Neuronal stem cell (in vitro differentiated cells): Measurements from ENCODE around the gene RTN4.

Source experiments
- DNase-seq: peaks from one replicate; pipeline ENCODE4 v3.0.0-alpha.2; 2013; ENCODE audit warnings: low spot score
- H2AFZ ChIP-seq: one replicate; pipeline ENCODE4 v1.6.1; 2013; ENCODE audit warnings: mild to moderate bottlenecking, low read length, inconsistent platforms
- H2AK5ac ChIP-seq: 2 replicates; pipeline ENCODE4 v1.6.1; 2013; ENCODE audit warnings: low read depth, mild to moderate bottlenecking, inconsistent platforms, low read length, moderate library complexity, mixed read lengths
- H2BK120ac ChIP-seq: 2 replicates; pipeline ENCODE4 v1.6.1; 2013; ENCODE audit warnings: low read depth, mild to moderate bottlenecking, inconsistent platforms, low read length, moderate library complexity, mixed read lengths
- H2BK12ac ChIP-seq: one replicate; pipeline ENCODE4 v1.6.1; 2013; ENCODE audit warnings: low read length, inconsistent platforms
- H2BK15ac ChIP-seq: 2 replicates; pipeline ENCODE4 v1.6.1; 2013; ENCODE audit warnings: mild to moderate bottlenecking, low read length, inconsistent platforms, mixed read lengths
- H2BK5ac ChIP-seq: one replicate; pipeline ENCODE4 v1.6.1; 2013; ENCODE audit warnings: inconsistent platforms, mild to moderate bottlenecking, low read length, moderate library complexity
- H3K14ac ChIP-seq: one replicate; pipeline ENCODE4 v1.6.1; 2013; ENCODE audit warnings: low read length, inconsistent platforms
- H3K18ac ChIP-seq: 2 replicates; pipeline ENCODE4 v1.6.1; 2013; ENCODE audit warnings: low read length, inconsistent platforms
- H3K23ac ChIP-seq: 2 replicates; pipeline ENCODE4 v1.6.1; 2013; ENCODE audit warnings: low read depth, mild to moderate bottlenecking, mixed read lengths, low read length, inconsistent platforms; ENCODE audit not compliant: poor library complexity
- H3K27ac ChIP-seq: replicated peaks from 3 replicates; pipeline ENCODE4 v1.5.1; 2013; ENCODE audit warnings: low read length, inconsistent platforms
- H3K27me3 ChIP-seq, 3 experiments: 2 replicates each; pipeline ENCODE4 v1.6.1; 2013; ENCODE audit warnings: low read length in 3 of 3, mild to moderate bottlenecking in 2 of 3, inconsistent platforms in 1 of 3, low read depth in 1 of 3, mixed read lengths in 1 of 3, moderate library complexity in 1 of 3; ENCODE audit not compliant: control insufficient read depth in 3 of 3, insufficient read depth in 3 of 3
- H3K36me3 ChIP-seq, 2 donors: replicated peaks in 1 of 2; 2 replicates each; pipeline ENCODE4 v1.6.1; 2013; ENCODE audit warnings: low read length in 2 of 2; ENCODE audit not compliant: control insufficient read depth in 2 of 2, insufficient read depth in 2 of 2
- H3K4ac ChIP-seq: 2 replicates; pipeline ENCODE4 v1.6.1; 2013; ENCODE audit warnings: inconsistent platforms, mild to moderate bottlenecking, low read length, moderate library complexity
- H3K4me1 ChIP-seq, 2 donors: 1 replicate in 1 of 2; 2 replicates in 1 of 2; pipeline ENCODE4 v1.6.1; 2013; ENCODE audit warnings: low read length in 2 of 2, low read depth in 1 of 2; ENCODE audit not compliant: control insufficient read depth in 2 of 2, insufficient read depth in 1 of 2
- H3K4me2 ChIP-seq: one replicate; pipeline ENCODE4 v1.6.1; 2013; ENCODE audit warnings: mild to moderate bottlenecking, low read length, inconsistent platforms; ENCODE audit not compliant: insufficient read depth, poor library complexity, severe bottlenecking
- H3K4me3 ChIP-seq, 2 donors: 2 replicates each; pipeline ENCODE4 v1.5.1; 2013; ENCODE audit warnings: low read length in 2 of 2, mild to moderate bottlenecking in 2 of 2, inconsistent platforms in 1 of 2, moderate library complexity in 1 of 2
- H3K79me1 ChIP-seq: one replicate; pipeline ENCODE4 v1.6.1; 2013; ENCODE audit warnings: low read depth, mild to moderate bottlenecking, inconsistent platforms, low read length, moderate library complexity
- H3K9ac ChIP-seq: one replicate; pipeline ENCODE4 v1.6.1; 2013; ENCODE audit warnings: mild to moderate bottlenecking, low read depth, low read length, inconsistent platforms; ENCODE audit not compliant: poor library complexity
- H3K9me3 ChIP-seq, 2 donors: replicated peaks in 1 of 2; 2 replicates each; pipeline versions ENCODE3 to v1.6.1; 2013; ENCODE audit warnings: low read length in 2 of 2, mild to moderate bottlenecking in 2 of 2, inconsistent platforms in 1 of 2, low read depth in 1 of 2, mixed read lengths in 1 of 2, moderate library complexity in 1 of 2; ENCODE audit not compliant: control insufficient read depth in 2 of 2, insufficient read depth in 1 of 2
- H4K8ac ChIP-seq: one replicate; pipeline ENCODE4 v1.6.1; 2013; ENCODE audit warnings: low read depth, mild to moderate bottlenecking, inconsistent platforms, low read length, moderate library complexity
- H4K91ac ChIP-seq: one replicate; pipeline ENCODE4 v1.6.1; 2013; ENCODE audit warnings: low read length, low read depth, mild to moderate bottlenecking, inconsistent platforms; ENCODE audit not compliant: poor library complexity
- WGBS, 2 donors: extraction: QIAGEN DNeasy Blood & Tissue Kit; methylation state at CpG; one replicate each; pipeline ENCODE4 v1.1.7; 2013; ENCODE audit warnings: missing lambda C conversion rate in 2 of 2, mixed read lengths in 1 of 2; ENCODE audit not compliant: insufficient read length in 2 of 2, insufficient replicate concordance in 1 of 2; ENCODE audit errors: extremely low coverage in 2 of 2; 5-methylcytosine and 5-hydroxymethylcytosine counted together

RTN4 gene

DNA sequence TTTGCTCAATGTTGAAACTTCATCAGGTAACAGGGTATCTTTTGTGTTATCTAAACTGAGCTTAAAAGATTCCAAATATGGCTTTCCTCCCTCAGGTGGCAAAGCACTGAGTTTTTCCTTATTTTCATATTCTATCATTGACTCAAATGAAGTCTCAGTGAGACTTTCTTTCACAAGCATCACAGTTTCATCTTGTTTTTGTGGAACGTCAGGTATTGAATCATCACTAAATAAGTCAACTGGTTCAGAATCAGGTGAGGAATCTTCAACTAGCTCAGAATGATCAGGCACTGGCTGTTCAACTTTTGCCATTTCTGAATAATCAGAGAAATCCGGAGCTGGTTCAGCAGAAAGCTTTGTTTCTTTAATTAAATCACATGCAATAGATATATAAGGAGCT, 24.6 kb downstream of the RTN4 start:
- no peak overlapping the region for H4K8ac ChIP-seq
- H3K27ac ChIP-seq = no peak overlapping the region
- H2BK12ac ChIP-seq = no peak overlapping the region
- H2BK15ac ChIP-seq = no peak overlapping the region
- H3K9ac ChIP-seq = no peak overlapping the region
- no peaks in the 10 kb centered on the region for H3K27me3 ChIP-seq
- H3K4me1 ChIP-seq = no peaks in the 10 kb centered on the region
- no peak overlapping the region for H3K18ac ChIP-seq
- no peak for DNase-seq
- no peak overlapping the region for H2BK120ac ChIP-seq
- peaks cover 0 to 84% of the 10 kb centered on the region in 2 donors for H3K36me3 ChIP-seq
- no peak overlapping the region for H2AFZ ChIP-seq
- H3K23ac ChIP-seq = no peak overlapping the region
- peaks cover 0 to 27% of the 10 kb centered on the region in 2 donors for H3K9me3 ChIP-seq
- H2BK5ac ChIP-seq = no peak overlapping the region
- no peak overlapping the region for H2AK5ac ChIP-seq
- no peak overlapping the region for H3K4me3 ChIP-seq
- no peak overlapping the region for H4K91ac ChIP-seq
- H3K4me2 ChIP-seq = no peak overlapping the region
- H3K79me1 ChIP-seq = peaks cover 5% of the 10 kb centered on the region
- no CpG with 5 or more reads among the region's 2 CpGs for WGBS, 2 donors
- no peak overlapping the region for H3K4ac ChIP-seq
- no peak overlapping the region for H3K14ac ChIP-seq

- H3K27ac ChIP-seq = no peak overlapping the region
- no CpG with 5 or more reads among the region's 2 CpGs for WGBS, 2 donors
- peaks cover 5% of the 10 kb centered on the region for H3K79me1 ChIP-seq
These were observed 25.2 kb downstream of the RTN4 start for GRCh38 chr2:55025082-55025481.

GRCh38 chr2:55022476-55022875, 27.8 kb downstream of the RTN4 start:
- no peak overlapping the region for H4K91ac ChIP-seq
- no peak overlapping the region for H3K27ac ChIP-seq
- H2AK5ac ChIP-seq = no peak overlapping the region
- no peak overlapping the region for H4K8ac ChIP-seq
- no peak overlapping the region for H3K4me3 ChIP-seq
- H3K4me2 ChIP-seq = no peak overlapping the region
- H3K14ac ChIP-seq = no peak overlapping the region
- peaks cover 2% of the 10 kb centered on the region for H3K79me1 ChIP-seq
- H3K9ac ChIP-seq = no peak overlapping the region
- no peak overlapping the region for H2BK15ac ChIP-seq
- no peak overlapping the region for H3K4ac ChIP-seq
- no peak overlapping the region for H2BK12ac ChIP-seq
- no peak overlapping the region for H3K18ac ChIP-seq
- no peak overlapping the region for H2AFZ ChIP-seq
- H3K9me3 ChIP-seq = peaks cover 0 to 36% of the 10 kb centered on the region in 2 donors
- no peak for DNase-seq
- no peak overlapping the region for H2BK5ac ChIP-seq
- H3K4me1 ChIP-seq = no peaks in the 10 kb centered on the region
- H3K27me3 ChIP-seq = no peaks in the 10 kb centered on the region
- H3K23ac ChIP-seq = no peak overlapping the region
- H2BK120ac ChIP-seq = no peak overlapping the region
- peaks cover 0 to 99% of the 10 kb centered on the region in 2 donors for H3K36me3 ChIP-seq
- no CpG with 5 or more reads among the region's 3 CpGs for WGBS, 2 donors

More at GRCh38 chr2:55025082-55025481, 25.2 kb downstream of the RTN4 start:
- no peak overlapping the region for H2BK5ac ChIP-seq
- no peak overlapping the region for H3K14ac ChIP-seq
- H3K4me2 ChIP-seq = no peak overlapping the region
- H3K27me3 ChIP-seq = no peaks in the 10 kb centered on the region
- no peak overlapping the region for H2AFZ ChIP-seq
- H3K9ac ChIP-seq = no peak overlapping the region
- no peak overlapping the region for H4K8ac ChIP-seq
- H2BK15ac ChIP-seq = no peak overlapping the region
- no peak overlapping the region for H3K23ac ChIP-seq
- H3K4me1 ChIP-seq = no peaks in the 10 kb centered on the region
- no peak overlapping the region for H3K18ac ChIP-seq
- no peak overlapping the region for H3K4me3 ChIP-seq
- no peak overlapping the region for H2BK12ac ChIP-seq
- H2BK120ac ChIP-seq = no peak overlapping the region
- DNase-seq = no peak
- H4K91ac ChIP-seq = no peak overlapping the region
- H3K4ac ChIP-seq = no peak overlapping the region
- H3K36me3 ChIP-seq = peaks cover 0 to 89% of the 10 kb centered on the region in 2 donors
- peaks cover 0 to 30% of the 10 kb centered on the region in 2 donors for H3K9me3 ChIP-seq
- H2AK5ac ChIP-seq = no peak overlapping the region

DNA sequence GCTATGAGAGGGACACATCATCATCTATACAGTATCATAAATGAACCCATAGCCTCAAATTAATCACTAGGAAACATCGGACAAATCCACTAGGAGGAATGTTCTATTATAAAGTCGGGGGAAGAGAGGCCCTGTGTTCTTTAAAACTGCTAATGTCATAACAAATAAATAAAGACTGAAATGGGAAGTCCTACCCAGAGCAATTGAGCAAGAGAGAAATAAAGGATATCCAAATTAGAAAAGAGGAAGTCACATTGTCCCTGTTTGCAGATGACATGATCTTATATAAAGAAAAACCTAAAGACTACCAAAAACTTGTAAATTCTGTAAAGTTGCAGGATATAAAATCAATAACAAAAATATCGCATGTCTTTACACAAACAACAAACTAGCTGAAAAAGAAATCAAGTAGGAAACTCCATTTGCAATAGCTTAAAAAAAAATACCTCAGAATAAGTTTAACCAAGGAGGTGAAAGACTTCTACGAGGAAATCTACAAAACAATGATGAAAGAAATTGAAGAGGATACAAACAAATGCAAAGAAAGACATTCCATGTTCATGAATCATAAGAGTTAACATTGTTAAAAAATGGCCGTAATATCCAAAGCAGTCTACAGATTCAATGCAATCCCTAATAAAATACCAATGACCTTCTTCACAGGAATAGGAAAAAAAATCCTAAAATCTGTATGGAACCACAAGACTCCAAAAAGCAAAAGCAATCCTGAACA, 30.6 kb downstream of the RTN4 start:
- Histone ChIP-seq H2AFZ (no peak overlapping the region), H3K79me1 (peaks cover 2% of the 10 kb centered on the region), H3K14ac (no peak overlapping the region), H3K4me2 (no peak overlapping the region), H3K27me3 (no peaks in the 10 kb centered on the region), H3K9ac (no peak overlapping the region), H2BK5ac (no peak overlapping the region), H3K36me3 (peaks cover 0 to 91% of the 10 kb centered on the region in 2 donors), H4K91ac (no peak overlapping the region), H3K23ac (no peak overlapping the region), H3K18ac (no peak overlapping the region), H3K4ac (no peak overlapping the region), H3K4me3 (no peak overlapping the region), H2BK15ac (no peak overlapping the region), H3K27ac (no peak overlapping the region), H3K4me1 (no peaks in the 10 kb centered on the region), H2BK12ac (no peak overlapping the region), H4K8ac (no peak overlapping the region), H3K9me3 (peaks cover 0 to 55% of the 10 kb centered on the region in 2 donors), H2BK120ac (no peak overlapping the region), H2AK5ac (no peak overlapping the region)
- WGBS, 2 donors = no CpG with 5 or more reads among the region's 5 CpGs
- DNase-seq = no peak
